Liver (tissue), 2 donors: ENCODE results near the gene KSR2.

Source experiments
- FOXA1 ChIP-seq: IDR thresholded peaks from 2 replicates; pipeline ENCODE4 v1.6.1; 2016; ENCODE audit warnings: antibody characterized with exemption
- TF ChIP-seq, protein P1 (sequence below): IDR thresholded peaks from 2 replicates; pipeline ENCODE4 v1.6.1; 2016; ENCODE audit warnings: antibody characterized with exemption
- TF ChIP-seq, protein P2 (sequence below): IDR thresholded peaks from 2 replicates; pipeline ENCODE4 v1.6.1; 2016; ENCODE audit warnings: antibody characterized with exemption
- TF ChIP-seq, protein P3 (sequence below): IDR thresholded peaks from 2 replicates; pipeline ENCODE4 v1.6.1; 2016; ENCODE audit warnings: antibody characterized with exemption, mild to moderate bottlenecking
- TF ChIP-seq, protein P4 (sequence below): fragments of 150-350 bp; IDR thresholded peaks from 2 replicates; pipeline ENCODE4 v1.5.1; 2017; ENCODE audit warnings: improper control_type of control experiment, low read depth, low read length; ENCODE audit not compliant: missing input control
- donor health status: healthy.

DNA sequence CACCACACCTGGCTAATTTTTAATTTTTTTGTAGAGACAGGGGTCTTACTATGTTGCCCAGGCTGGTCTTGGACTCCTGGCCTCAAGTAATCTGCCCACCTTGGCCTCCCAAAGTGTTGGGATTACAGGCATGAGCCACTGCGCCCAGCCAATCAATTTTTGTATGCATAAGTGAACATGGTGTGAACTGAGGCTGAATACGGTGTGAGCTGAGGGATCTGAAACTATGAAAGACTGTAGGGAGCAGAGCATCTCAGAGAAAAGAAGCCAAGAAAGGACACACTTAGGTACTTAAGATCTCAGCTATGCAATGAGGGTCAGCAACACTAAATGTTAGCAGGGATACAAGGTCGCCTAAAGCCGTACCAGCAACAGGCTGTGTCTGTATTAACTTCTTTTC is 54.1 kb downstream of the KSR2 start:
- TF ChIP-seq, protein P1, sequence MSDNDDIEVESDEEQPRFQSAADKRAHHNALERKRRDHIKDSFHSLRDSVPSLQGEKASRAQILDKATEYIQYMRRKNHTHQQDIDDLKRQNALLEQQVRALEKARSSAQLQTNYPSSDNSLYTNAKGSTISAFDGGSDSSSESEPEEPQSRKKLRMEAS, result no peak
- TF ChIP-seq, protein P2, sequence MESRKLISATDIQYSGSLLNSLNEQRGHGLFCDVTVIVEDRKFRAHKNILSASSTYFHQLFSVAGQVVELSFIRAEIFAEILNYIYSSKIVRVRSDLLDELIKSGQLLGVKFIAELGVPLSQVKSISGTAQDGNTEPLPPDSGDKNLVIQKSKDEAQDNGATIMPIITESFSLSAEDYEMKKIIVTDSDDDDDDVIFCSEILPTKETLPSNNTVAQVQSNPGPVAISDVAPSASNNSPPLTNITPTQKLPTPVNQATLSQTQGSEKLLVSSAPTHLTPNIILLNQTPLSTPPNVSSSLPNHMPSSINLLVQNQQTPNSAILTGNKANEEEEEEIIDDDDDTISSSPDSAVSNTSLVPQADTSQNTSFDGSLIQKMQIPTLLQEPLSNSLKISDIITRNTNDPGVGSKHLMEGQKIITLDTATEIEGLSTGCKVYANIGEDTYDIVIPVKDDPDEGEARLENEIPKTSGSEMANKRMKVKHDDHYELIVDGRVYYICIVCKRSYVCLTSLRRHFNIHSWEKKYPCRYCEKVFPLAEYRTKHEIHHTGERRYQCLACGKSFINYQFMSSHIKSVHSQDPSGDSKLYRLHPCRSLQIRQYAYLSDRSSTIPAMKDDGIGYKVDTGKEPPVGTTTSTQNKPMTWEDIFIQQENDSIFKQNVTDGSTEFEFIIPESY, result no peak
- TF ChIP-seq, protein P3, sequence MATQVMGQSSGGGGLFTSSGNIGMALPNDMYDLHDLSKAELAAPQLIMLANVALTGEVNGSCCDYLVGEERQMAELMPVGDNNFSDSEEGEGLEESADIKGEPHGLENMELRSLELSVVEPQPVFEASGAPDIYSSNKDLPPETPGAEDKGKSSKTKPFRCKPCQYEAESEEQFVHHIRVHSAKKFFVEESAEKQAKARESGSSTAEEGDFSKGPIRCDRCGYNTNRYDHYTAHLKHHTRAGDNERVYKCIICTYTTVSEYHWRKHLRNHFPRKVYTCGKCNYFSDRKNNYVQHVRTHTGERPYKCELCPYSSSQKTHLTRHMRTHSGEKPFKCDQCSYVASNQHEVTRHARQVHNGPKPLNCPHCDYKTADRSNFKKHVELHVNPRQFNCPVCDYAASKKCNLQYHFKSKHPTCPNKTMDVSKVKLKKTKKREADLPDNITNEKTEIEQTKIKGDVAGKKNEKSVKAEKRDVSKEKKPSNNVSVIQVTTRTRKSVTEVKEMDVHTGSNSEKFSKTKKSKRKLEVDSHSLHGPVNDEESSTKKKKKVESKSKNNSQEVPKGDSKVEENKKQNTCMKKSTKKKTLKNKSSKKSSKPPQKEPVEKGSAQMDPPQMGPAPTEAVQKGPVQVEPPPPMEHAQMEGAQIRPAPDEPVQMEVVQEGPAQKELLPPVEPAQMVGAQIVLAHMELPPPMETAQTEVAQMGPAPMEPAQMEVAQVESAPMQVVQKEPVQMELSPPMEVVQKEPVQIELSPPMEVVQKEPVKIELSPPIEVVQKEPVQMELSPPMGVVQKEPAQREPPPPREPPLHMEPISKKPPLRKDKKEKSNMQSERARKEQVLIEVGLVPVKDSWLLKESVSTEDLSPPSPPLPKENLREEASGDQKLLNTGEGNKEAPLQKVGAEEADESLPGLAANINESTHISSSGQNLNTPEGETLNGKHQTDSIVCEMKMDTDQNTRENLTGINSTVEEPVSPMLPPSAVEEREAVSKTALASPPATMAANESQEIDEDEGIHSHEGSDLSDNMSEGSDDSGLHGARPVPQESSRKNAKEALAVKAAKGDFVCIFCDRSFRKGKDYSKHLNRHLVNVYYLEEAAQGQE, result no peak
- TF ChIP-seq, protein P4, sequence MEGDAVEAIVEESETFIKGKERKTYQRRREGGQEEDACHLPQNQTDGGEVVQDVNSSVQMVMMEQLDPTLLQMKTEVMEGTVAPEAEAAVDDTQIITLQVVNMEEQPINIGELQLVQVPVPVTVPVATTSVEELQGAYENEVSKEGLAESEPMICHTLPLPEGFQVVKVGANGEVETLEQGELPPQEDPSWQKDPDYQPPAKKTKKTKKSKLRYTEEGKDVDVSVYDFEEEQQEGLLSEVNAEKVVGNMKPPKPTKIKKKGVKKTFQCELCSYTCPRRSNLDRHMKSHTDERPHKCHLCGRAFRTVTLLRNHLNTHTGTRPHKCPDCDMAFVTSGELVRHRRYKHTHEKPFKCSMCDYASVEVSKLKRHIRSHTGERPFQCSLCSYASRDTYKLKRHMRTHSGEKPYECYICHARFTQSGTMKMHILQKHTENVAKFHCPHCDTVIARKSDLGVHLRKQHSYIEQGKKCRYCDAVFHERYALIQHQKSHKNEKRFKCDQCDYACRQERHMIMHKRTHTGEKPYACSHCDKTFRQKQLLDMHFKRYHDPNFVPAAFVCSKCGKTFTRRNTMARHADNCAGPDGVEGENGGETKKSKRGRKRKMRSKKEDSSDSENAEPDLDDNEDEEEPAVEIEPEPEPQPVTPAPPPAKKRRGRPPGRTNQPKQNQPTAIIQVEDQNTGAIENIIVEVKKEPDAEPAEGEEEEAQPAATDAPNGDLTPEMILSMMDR, result no peak
- TF ChIP-seq FOXA1, result no peak
